ENCODE measurements around the gene IL18. TPM values are rescaled to one million over a fixed set of nuclear protein-coding genes. Genes with fewer than 3 reads are reported as not detected.
"Not testable (repeated sequence)": the region's sequence is repeated elsewhere in the genome, so short reads cannot be mapped to it uniquely, and the experiment has no call there.

The IL18 gene
- total RNA-seq, 1 experiment from 2014 or later = 1.8 TPM

- no peak for DNase-seq (ENCODE audit: low spot score)
Measured at GRCh38 chr11:112172362-112172994, 8.6 kb upstream of the IL18 start.

- DNase-seq (ENCODE audit: low spot score) = no peak
Measured at GRCh38 chr11:112167145-112167544, 3.3 kb upstream of the IL18 start, which contains the start of gene TEX12. TEX12 (plus strand) TSS chr11:112167372; CDS start chr11:112169269, 1,897 bp downstream.

DNA sequence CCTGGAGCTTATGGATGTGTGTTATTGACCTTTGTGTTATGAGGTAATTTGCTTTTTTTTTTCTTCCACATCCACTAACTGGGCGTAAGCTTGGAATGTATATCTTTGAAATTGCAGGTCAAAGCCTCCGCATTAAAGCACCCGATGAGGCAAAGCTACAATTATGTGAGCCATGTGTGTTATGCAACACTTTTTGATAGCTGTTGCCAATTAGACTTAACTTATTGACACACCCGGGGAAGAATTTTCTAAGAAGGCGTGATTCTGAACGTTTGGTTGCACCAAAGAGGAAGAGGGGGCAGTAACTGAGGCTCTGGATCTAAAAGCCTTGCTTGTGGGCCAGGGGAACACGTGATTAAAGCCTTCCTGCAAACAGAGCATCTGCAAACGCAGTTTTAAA is 2.7 kb upstream of the IL18 start:
- no peak for DNase-seq (ENCODE audit: low spot score)

GRCh38 chr11:112165049-112165448 is 1.2 kb upstream of the IL18 start:
- DNase-seq (ENCODE audit: low spot score) = no peak

DNA sequence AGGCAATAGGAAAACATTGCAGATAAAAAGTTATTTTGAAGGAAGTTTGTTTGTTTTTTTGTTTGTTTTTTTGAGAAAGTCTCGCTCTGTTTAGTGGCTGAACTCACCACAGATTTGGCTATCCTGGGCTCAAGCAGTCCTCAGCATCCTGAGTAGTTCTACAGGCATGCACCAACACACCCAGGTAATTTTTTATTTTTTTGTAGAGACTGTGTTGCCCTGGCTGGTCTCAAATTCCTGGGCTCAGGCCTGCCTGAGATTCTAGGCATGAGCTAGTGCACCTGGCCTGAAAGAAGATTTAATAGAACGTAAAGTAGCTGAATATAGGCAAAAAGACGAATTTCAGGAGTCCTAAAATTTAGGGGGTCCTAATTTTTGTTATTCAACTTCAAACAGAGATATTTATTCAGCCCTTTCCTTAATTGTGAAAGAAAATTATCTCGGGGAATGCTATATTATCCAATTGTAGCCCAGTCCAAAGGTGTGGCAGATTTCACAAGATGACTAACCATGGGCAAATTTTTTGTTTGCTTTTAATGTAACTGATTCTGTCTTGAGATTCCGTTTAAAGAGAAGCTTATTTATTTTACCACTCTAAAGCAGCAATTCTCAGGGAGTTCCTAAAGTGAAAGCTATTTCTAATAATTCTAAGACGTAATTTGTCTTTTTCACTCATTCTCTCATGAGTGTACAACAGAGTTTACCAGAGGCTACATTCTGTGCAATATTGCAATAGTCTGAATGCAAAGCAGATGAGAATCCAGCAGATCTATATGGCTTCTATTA is 940 bp downstream of the IL18 start:
- DNase-seq (ENCODE audit: low spot score) = peak; percentile 43

DNA sequence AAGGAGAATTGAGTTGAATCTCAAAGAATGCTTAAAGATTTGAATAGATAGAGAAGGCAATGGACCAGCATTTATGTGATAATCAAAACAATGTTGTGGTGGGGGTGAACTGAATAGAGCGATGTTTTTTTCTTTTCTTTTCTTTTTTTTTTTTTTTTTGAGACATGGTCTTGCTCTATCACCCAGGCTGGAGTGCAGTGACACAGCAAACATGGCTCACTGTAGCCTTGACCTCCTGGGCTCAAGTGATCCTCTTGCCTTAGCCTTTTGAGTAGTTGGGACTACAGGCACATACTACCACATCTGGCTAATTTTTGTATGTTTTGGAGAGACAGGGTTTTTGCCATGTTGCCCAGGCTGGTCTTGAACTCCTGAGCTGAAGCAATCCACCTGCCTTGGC is 1.7 kb downstream of the IL18 start:
- not testable (repeated sequence) for DNase-seq (ENCODE audit: low spot score)

DNA sequence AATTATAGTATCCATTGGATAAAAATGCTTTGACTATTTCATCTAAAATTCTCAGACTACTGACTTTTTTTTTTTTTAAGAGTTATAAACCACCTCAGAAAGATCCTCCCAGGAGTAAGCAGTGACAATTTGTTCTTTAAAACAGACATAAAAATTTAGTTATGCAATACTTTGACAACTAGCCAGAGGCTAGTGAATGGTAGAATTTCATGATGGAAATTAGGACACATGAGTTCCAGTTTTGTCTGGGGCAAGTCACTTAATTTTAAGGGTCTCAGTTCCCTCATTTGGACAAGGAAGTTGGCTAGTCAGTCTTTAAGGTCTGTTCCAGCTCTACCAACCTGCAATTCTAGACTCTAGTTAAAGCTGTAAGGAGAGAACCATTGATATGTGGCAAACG is 2.9 kb downstream of the IL18 start:
- DNase-seq (ENCODE audit: low spot score) = no peak

DNA sequence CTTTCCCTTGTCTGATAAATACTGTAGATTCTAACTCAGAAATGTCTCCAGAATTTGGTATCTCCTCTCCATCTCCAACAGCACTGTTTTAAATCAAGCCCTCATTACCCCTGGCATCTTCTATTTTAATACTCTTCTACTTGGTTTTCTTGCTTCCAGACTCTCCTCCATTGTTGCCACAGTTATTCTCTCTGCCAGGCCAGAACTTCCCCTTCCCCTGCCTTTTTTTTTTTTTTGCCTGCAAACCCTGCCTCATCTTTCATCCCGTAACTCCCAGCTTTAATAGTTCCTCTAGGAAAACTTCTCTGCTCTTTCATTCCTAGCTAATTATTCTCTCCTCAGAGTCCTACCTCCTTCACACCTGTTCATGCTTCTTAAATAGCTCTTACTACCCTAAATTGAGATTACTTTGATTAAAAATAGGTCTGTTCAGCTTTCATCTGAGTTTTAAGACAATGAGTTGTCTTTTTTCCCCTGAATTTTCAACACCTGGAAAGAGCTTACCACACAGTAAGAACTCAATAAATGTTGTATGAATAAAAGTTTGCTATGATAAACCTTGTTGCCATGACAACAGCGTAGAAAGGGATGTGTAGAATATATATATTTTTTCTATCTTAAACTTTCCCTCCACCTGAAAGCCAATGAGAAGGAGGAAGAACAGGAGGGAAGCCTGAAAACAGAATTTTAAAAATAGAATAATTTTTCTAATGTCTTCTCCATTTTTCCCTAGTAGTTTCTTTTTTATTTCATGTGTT is 3.6 kb downstream of the IL18 start:
- no peak for DNase-seq (ENCODE audit: low spot score)

DNA sequence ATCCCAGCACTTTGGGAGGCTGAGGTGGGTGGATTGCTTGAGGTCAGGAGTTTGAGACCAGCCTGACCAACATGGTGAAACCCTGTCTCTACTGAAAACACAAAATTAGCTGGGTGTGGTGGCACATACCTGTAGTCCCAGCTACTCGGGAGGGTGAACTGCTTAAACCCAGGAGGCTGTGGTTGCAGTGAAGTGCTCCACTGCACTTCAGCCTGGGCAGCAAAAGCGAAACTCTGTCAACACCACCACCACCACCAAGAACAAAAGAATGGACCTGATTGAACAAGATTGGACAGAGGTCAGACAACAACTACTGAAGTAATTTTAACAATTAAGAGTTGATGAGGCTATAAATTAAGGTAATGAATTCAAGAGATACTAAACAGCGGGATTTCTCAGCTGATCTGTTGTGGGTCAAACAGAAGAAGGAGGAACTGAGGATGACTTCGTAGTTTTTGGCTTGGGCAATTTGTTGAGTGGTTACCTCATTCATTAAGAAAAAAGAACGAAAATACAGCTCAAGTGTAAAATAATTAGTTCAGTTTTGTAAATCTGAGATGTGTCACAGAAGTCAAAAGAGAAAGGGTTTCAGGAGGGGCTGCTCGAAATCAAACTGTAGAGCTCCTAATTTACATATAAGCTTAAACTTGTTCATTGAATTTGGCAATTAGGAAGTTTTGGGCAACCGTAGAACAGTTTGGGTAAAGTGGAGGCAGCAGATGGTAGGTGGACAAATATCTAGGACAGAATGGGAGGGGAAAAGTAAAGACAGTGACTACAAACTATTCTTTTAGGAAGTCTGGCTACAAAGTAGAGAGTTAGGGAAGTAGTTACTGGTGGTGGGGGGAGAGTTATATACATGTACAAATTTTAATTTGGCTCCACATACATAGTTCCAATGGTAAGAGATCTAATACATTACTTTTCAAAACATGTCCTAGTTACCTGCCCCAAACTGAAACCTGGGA is 4.5 kb downstream of the IL18 start:
- no peak for DNase-seq (ENCODE audit: low spot score)

GRCh38 chr11:112156956-112157766 is 6.7 kb downstream of the IL18 start:
- peak; percentile 86 for DNase-seq (ENCODE audit: low spot score)

GRCh38 chr11:112156153-112156955 is 7.5 kb downstream of the IL18 start:
- no peak for DNase-seq (ENCODE audit: low spot score)

DNA sequence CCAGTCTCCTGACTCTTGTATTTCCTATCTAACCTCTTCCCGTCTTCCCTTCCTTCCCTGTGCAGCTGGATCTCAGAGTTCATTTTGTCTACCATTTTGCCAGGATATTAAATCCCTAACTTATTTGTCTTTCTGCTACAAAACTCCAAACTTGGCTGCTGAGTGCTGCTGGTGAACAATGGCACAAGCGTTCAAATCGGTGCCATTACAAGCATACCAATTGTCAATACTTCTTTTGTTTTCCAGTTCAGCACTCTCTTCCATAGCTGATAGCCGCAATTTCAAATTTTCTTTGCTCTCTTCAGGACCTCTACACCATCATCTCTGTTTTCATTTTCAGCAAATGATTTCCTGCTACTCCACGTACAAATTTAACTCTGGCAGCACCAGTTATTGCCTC is 13.4 kb downstream of the IL18 start:
- no peak for DNase-seq (ENCODE audit: low spot score)

DNA sequence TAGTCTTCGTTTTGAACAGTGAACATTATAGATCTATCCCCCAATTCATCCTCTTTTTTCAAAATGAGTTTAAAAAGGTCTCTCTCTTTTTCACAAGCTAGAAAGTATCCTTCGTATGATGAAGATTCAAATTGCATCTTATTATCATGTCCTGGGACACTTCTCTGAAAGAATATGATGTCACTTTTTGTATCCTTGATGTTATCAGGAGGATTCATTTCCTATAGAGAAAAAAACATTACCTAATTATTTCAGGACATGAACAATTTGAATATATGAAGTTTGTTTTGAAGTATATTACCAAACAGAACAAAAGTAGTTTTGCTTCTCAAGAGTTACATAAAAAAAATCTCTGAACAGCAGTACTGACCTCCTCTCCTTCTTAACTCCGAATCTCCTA is 20.3 kb downstream of the IL18 start:
- DNase-seq (ENCODE audit: low spot score) = no peak

DNA sequence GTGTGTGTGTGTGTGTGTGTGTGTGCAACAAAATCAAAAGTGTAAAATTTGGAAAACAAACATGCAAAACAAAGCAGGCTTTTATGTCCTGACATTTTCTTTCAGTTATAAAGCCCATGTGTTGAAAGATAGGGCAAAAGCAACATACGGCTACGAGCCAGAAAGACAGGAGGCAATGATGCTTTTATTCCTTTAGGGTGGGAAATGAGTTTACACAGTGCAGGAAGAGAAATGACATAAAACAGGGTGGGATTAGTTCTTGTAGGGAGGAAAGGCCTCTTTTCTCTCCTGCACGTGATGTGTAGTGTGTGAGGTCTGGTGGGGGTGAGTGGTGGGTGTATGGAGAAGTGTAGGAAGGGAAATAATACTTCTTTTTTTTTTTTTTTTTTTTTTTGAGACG is 29.4 kb downstream of the IL18 start:
- no peak for DNase-seq (ENCODE audit: low spot score)

DNA sequence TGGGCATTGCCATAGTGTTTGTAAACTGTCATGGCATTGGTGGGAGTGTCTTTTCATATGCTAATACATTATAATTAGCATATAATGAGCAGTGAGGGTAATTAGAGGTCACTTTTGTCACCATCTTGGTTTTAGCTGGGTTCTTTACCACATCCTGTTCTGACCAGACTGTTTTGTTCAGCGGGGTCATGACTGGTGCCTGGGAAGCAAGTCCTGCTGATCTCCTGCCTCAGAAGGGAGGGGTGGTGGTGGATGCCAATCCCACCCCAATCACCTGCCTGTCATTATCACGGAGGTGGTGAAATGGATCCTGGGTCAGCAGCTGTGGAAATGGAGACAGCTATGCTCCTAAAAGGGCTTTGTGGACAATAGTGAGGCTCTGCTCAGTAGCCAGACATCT is 31.2 kb downstream of the IL18 start:
- DNase-seq (ENCODE audit: low spot score) = no peak

GRCh38 chr11:112129656-112130055 is 34.2 kb downstream of the IL18 start:
- DNase-seq (ENCODE audit: low spot score) = no peak

DNA sequence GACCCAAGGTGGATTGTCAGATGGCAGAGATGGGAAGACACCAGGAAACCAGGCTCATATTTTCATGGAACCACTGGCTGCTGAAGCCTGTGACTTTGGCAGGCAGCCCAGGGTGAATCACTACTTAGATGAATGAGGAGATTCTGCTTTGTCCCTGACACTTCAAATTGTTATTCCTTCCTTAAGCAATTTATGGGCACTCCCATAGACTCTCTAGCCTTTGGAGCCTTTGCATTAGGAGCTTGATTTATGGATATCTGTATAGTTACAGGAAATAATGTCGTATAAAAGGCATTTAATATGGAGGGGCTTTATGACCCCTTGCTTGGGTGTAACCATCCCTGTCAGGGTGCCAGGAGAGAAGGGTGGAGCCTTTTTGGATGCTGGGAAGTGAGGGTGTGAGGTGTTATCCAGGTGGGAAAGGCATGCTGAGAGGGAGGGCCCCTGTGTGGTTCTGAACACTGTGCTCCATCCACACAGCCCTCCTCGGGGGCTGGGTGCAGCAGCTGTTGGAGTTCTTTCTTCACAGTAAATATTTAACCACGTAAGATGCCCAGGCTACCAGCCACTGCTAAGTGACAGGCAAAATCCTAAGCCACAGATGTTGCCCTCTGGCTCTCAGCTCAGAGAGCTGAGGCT is 35.3 kb downstream of the IL18 start:
- peak; percentile 75 for DNase-seq (ENCODE audit: low spot score)

- no peak for DNase-seq (ENCODE audit: low spot score)
Measured at GRCh38 chr11:112127056-112127455, 36.8 kb downstream of the IL18 start.

- no peak for DNase-seq (ENCODE audit: low spot score)
Measured at GRCh38 chr11:112123129-112123528, 40.8 kb downstream of the IL18 start.
